Fibroblast of pulmonary artery (primary cell): ENCODE measurements around the gene GAL3ST2.

Experiments
- DNase-seq: peaks from one replicate; pipeline ENCODE4 v3.0.0-alpha.2; 2010; ENCODE audit warnings: low read depth
- H3K4me3 ChIP-seq: replicated peaks from 2 replicates; pipeline ENCODE4 v1.5.1; 2011; ENCODE audit warnings: low read depth, mild to moderate bottlenecking, control low read depth, low read length, moderate library complexity
- CTCF ChIP-seq: IDR thresholded peaks from 2 replicates; pipeline ENCODE4 v1.5.1; 2011; ENCODE audit warnings: mild to moderate bottlenecking, control low read depth, low read length, inconsistent platforms; ENCODE audit errors: missing control alignments

GAL3ST2 gene

GRCh38 chr2:241733391-241734207 is 43.0 kb upstream of the GAL3ST2 start:
- peak overlapping the region; percentile 48 for H3K4me3 ChIP-seq
- TF ChIP-seq CTCF, result no peak
- no peak for DNase-seq

- no peak for TF ChIP-seq CTCF
- no peak for DNase-seq
- peak overlapping the region; percentile 48 for H3K4me3 ChIP-seq
Observed at GRCh38 chr2:241734208-241734466, 42.5 kb upstream of the GAL3ST2 start.

GRCh38 chr2:241734467-241735208 is 42.0 kb upstream of the GAL3ST2 start, which contains the start of gene D2HGDH:
Gene D2HGDH, plus strand, starts transcription at chr2:241734630. Its CDS starts 595 bp downstream, at chr2:241735225.
- peak within 1 kb of the TSS; percentile 74 for H3K4me3 ChIP-seq
- peak; percentile 82 for DNase-seq
- TF ChIP-seq CTCF, result no peak

- TF ChIP-seq CTCF, result no peak
- no peak for DNase-seq
- H3K4me3 ChIP-seq, result no peak overlapping the region
Observed at GRCh38 chr2:241736111-241736510, 40.5 kb upstream of the GAL3ST2 start.

GRCh38 chr2:241738040-241738686 is 38.5 kb upstream of the GAL3ST2 start:
- no peak for TF ChIP-seq CTCF
- DNase-seq, result no peak

GRCh38 chr2:241739177-241739576 is 37.4 kb upstream of the GAL3ST2 start:
- no peak overlapping the region for H3K4me3 ChIP-seq
- TF ChIP-seq CTCF, result no peak
- no peak for DNase-seq

More at GRCh38 chr2:241738040-241738686, 38.5 kb upstream of the GAL3ST2 start:
- no peak overlapping the region for H3K4me3 ChIP-seq
